Activated CD4-positive, CD25-positive, alpha-beta regulatory T cell (primary cell): Measurements from ENCODE around the gene C10orf95.
A peak's percentile ranks its signal among the peaks of the same experiment; 100 is the strongest.

Experiments used
- DNase-seq, 4 experiments: peaks; one replicate each; lab custom pipeline; 2025; lab: John Stamatoyannopoulos, UW

C10orf95 gene

GRCh38 chr10:102416283-102416682 is 35.1 kb downstream of the C10orf95 start:
- DNase-seq: no peak

GRCh38 chr10:102414749-102415148 is 36.6 kb downstream of the C10orf95 start:
- DNase-seq: no peak

GRCh38 chr10:102413806-102414561 is 37.4 kb downstream of the C10orf95 start:
- no peak for DNase-seq

- DNase-seq: no peak
These were observed 38.2 kb downstream of the C10orf95 start for GRCh38 chr10:102413053-102413705.

- no peak for DNase-seq
These were observed 39.0 kb downstream of the C10orf95 start for GRCh38 chr10:102412293-102412692.

GRCh38 chr10:102411341-102412255 is 39.7 kb downstream of the C10orf95 start:
- DNase-seq: no peak

GRCh38 chr10:102410429-102411073 is 40.8 kb downstream of the C10orf95 start:
- DNase-seq: no peak

- no peak for DNase-seq
These were observed 41.5 kb downstream of the C10orf95 start for GRCh38 chr10:102409604-102410428.

GRCh38 chr10:102408728-102409603 is 42.4 kb downstream of the C10orf95 start:
- peak in 3 of 4 experiments; percentile 32 to 41 (median 35) for DNase-seq

- DNase-seq: no peak
These were observed 43.1 kb downstream of the C10orf95 start for GRCh38 chr10:102408131-102408727.

GRCh38 chr10:102407425-102408130 is 43.8 kb downstream of the C10orf95 start:
- no peak for DNase-seq

- DNase-seq: no peak
These were observed 44.5 kb downstream of the C10orf95 start for GRCh38 chr10:102406815-102407214.

GRCh38 chr10:102405632-102406031 is 45.7 kb downstream of the C10orf95 start:
- DNase-seq: no peak

- no peak for DNase-seq
These were observed 46.2 kb downstream of the C10orf95 start for GRCh38 chr10:102405108-102405571.

GRCh38 chr10:102404361-102405107 is 46.8 kb downstream of the C10orf95 start:
- no peak for DNase-seq

GRCh38 chr10:102403115-102403514 is 48.2 kb downstream of the C10orf95 start:
- DNase-seq: no peak

- no peak for DNase-seq
These were observed 48.8 kb downstream of the C10orf95 start for GRCh38 chr10:102402512-102402896.
